ES-I3 (cell line): ENCODE measurements around the gene SLC15A3.

Experiments used
- H3K36me3 ChIP-seq: 2 replicates; pipeline ENCODE4 v1.6.1; 2013; ENCODE audit warnings: mild to moderate bottlenecking, low read length, control low read depth, moderate library complexity; ENCODE audit not compliant: insufficient read depth
- H3K4me1 ChIP-seq: 2 replicates; pipeline ENCODE4 v1.6.1; 2013; ENCODE audit warnings: mild to moderate bottlenecking, control low read depth, low read length; ENCODE audit not compliant: insufficient read depth
- H3K9ac ChIP-seq: 2 replicates; pipeline ENCODE4 v1.6.1; 2013; ENCODE audit warnings: low read depth, mild to moderate bottlenecking, low read length, moderate library complexity
- H3K9me3 ChIP-seq: 2 replicates; pipeline ENCODE4 v1.6.1; 2013; ENCODE audit warnings: mild to moderate bottlenecking, low read length, moderate library complexity; ENCODE audit not compliant: control insufficient read depth, insufficient read depth

Gene SLC15A3

GRCh38 chr11:60945295-60945667 lies 6.7 kb downstream of the SLC15A3 start:
- peaks cover 11% of the 10 kb centered on the region; the same call in 1 of the 2 replicates for H3K4me1 ChIP-seq
- no peaks in the 10 kb centered on the region for H3K36me3 ChIP-seq
- H3K9me3 ChIP-seq: no peaks in the 10 kb centered on the region
- H3K9ac ChIP-seq: no peak overlapping the region

DNA sequence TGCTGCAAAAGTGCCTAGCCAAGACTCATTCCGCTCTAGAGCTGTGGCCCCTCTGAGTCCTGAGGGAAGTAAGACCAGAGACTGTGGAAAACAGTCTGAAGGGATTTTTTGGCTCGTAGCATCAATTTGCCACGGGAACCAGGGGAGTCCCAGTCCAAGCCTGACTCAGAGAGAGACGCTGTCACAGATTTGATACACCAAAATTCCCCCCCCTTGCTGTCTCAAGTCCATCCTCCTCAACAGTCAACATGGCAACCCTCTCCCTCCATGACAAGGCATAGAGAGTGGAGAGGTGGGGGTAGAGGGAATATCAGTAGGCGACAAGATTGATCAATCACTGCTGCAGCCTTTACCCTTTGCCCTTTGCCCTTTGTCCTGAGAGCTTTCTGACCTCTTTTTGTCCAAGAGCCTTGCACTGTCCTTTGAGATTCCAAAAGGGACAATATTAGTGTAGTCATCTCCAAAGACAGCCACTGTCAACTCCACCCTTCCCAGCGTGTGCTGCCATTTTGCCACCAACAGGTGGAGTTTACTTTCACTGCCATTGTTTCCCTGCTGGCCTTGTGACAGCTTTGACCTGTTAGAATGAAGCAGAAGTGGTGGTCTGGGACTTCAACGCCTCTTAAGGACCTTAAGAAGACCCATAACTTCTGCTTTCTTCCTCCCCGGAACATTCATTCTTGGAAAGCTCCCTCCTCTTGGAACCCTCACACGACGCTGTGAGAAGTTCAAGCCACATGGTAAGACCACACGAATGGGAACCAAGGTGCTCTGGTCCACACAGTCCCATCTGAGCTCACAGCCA lies 7.3 kb downstream of the SLC15A3 start:
- no peaks in the 10 kb centered on the region for H3K9me3 ChIP-seq
- H3K9ac ChIP-seq: no peak overlapping the region
- no peaks in the 10 kb centered on the region for H3K36me3 ChIP-seq
- H3K4me1 ChIP-seq: peaks cover 9% of the 10 kb centered on the region; the same call in 1 of the 2 replicates

GRCh38 chr11:60942970-60943565 lies 8.9 kb downstream of the SLC15A3 start:
- Histone ChIP-seq H3K4me1 (peaks cover 7% of the 10 kb centered on the region; the same call in 1 of the 2 replicates), H3K9ac (no peak overlapping the region), H3K9me3 (no peaks in the 10 kb centered on the region), H3K36me3 (no peaks in the 10 kb centered on the region)

GRCh38 chr11:60942219-60942618 lies 9.8 kb downstream of the SLC15A3 start:
- Histone ChIP-seq H3K4me1 (no peaks in the 10 kb centered on the region), H3K9ac (no peak overlapping the region), H3K9me3 (no peaks in the 10 kb centered on the region), H3K36me3 (no peaks in the 10 kb centered on the region)

DNA sequence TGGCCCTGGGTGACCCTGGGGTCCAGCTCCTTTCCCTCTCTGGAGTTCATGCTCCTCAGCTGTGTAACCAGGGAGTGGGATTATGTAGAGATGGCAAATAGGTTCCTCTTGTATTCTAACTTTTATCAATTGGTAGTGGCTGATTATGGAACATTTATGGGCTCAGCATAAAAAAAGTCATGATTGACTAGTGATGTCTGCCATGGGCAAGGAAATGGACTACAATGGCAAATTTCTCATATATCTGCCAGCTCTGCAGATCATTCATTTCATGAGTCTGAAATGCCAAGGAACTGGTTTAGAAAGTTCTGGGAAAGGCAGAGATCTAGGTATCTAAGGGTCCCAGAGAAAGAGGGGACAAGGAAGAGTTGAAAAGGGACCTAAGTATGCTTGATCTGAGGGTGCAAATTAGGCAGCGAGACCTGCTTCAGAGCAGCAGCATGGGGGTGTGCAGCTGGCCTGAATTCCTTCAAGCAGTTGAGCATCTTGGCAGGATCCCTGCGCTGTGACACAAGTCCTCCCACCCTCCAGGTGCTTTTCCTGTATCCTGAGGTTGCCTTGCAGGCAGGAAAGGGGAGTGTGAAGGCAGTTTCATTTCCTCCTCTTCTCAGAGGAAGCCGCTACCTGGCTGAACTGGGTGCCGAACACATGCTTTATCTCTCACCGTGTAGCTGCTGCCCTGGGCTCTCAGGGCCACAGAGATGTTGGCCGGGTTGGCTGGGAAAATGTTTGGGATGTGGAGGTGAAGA lies 10.4 kb downstream of the SLC15A3 start:
- Histone ChIP-seq H3K9ac (no peak overlapping the region), H3K36me3 (no peaks in the 10 kb centered on the region), H3K9me3 (no peaks in the 10 kb centered on the region), H3K4me1 (no peaks in the 10 kb centered on the region)

DNA sequence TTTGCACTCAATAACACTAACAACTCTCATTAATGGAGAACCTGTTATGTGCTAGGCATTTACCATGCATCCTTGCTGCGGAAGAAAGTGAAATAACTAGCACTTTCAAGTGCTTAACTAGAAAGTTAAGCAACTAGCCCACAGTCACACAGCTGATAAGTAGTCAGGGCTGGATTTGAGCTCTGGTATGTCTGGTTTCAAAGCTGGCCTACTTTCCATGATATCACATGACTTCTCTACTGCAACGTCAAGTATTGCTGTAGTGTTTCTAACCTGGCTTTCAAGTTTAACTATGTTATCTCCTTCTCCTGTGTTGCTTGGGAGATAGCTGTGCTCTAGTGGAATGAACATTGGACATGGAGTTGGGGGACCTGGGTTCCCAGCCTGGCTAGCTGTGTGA lies 12.1 kb downstream of the SLC15A3 start:
- no peak overlapping the region for H3K9ac ChIP-seq
- H3K4me1 ChIP-seq: no peaks in the 10 kb centered on the region
- H3K36me3 ChIP-seq: no peaks in the 10 kb centered on the region
- H3K9me3 ChIP-seq: no peaks in the 10 kb centered on the region

GRCh38 chr11:60939301-60939700 lies 12.7 kb downstream of the SLC15A3 start:
- Histone ChIP-seq H3K9me3 (no peaks in the 10 kb centered on the region), H3K4me1 (no peaks in the 10 kb centered on the region), H3K9ac (no peak overlapping the region), H3K36me3 (no peaks in the 10 kb centered on the region)

DNA sequence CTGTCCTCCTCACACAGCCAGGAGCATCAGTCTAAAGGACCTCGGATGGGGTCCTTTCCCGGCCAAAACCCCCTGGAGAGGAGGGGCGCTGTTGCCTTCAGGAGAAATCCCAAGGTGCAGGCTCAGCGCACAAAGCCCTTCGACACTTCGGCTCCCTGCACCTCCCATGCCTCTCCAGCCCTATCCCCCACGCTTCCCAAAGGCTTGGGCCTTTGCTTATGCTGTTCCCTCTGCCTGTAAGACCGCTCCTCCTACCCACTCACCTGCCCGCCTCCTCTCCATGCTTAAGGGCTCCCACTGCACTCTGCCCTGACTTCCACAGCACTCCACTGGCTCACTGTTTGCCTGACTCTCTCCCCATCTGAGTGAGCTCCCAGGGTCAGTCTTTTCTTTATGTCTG lies 13.5 kb downstream of the SLC15A3 start:
- Histone ChIP-seq H3K9ac (no peak overlapping the region), H3K4me1 (no peaks in the 10 kb centered on the region), H3K36me3 (no peaks in the 10 kb centered on the region), H3K9me3 (no peaks in the 10 kb centered on the region)

DNA sequence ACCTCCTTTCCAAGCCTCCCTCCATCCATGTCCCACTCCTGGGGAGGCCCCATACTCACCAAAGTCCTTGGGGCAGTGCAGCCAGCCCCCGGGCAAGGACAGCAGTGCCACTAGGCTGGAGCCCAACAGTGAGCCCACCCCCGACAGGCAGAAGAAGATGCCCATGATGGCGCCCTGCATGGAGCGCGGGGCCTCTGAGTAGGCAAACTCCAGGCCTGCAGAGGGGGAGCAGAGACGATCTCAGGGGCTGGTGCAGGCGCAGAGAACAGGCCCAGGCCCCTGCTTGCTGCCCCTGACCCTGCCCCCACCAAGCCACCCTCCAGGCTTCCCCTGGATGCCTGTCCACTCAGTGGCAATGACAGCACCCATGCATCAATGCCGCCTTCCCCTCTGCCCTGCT lies 14.2 kb downstream of the SLC15A3 start:
- Histone ChIP-seq H3K36me3 (no peaks in the 10 kb centered on the region), H3K9me3 (no peaks in the 10 kb centered on the region), H3K9ac (no peak overlapping the region), H3K4me1 (peaks cover under 1% of the 10 kb centered on the region)

GRCh38 chr11:60937144-60937527 lies 14.8 kb downstream of the SLC15A3 start:
- H3K4me1 ChIP-seq: peaks cover 6% of the 10 kb centered on the region
- no peaks in the 10 kb centered on the region for H3K9me3 ChIP-seq
- H3K9ac ChIP-seq: no peak overlapping the region
- no peaks in the 10 kb centered on the region for H3K36me3 ChIP-seq

DNA sequence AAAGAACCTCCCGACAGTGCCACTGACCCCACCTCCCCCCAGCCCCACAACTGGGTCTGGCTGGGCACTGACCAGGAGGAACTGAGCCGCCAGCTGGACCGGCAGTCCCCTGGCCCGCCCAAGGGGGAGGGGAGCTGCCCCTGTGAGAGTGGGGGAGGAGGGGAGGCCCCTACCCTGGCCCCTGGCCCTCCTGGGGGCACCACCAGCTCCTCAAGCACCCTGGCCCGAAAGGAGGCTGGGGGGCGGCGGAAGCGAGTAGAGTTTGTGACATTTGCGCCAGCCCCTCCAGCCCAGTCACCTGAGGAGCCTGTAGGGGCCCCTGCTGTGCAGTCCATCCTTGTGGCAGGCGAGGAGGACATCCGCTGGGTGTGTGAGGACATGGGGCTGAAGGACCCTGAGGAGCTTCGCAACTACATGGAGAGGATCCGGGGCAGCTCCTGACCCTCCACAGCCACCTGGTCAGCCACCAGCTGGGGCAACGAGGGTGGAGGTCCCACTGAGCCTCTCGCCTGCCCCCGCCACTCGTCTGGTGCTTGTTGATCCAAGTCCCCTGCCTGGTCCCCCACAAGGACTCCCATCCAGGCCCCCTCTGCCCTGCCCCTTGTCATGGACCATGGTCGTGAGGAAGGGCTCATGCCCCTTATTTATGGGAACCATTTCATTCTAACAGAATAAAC lies 15.4 kb downstream of the SLC15A3 start:
- H3K9ac ChIP-seq: no peak overlapping the region
- H3K4me1 ChIP-seq: peaks cover 10% of the 10 kb centered on the region
- no peaks in the 10 kb centered on the region for H3K36me3 ChIP-seq
- no peaks in the 10 kb centered on the region for H3K9me3 ChIP-seq

DNA sequence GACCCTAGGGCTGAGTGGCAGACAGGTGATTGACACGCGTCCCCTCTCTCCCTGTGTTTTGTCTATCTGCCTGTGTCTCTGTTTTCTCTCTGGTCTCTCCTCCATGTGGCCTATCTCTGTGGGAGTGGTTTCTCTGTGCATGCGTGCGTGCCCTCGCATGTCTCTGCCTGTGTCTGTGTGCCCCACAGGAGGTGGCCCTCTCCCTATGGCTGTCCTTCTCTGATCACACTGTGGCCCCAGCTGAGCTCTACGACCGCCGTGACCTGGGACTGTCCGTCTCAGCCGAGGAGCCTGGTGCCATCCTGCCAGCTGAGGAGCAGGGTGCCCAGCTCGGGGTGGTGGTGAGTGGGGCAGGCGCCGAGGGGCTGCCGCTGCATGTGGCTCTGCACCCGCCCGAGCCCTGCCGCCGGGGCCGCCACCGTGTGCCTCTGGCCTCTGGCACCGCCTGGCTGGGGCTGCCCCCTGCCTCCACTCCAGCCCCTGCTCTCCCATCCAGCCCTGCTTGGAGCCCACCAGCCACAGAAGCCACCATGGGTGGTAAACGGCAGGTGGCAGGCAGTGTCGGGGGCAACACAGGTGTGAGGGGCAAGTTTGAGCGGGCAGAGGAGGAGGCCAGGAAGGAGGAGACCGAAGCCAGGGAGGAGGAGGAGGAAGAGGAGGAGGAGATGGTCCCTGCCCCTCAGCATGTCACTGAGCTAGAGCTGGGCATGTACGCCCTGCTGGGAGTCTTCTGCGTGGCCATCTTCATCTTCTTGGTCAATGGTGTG lies 16.1 kb downstream of the SLC15A3 start:
- no peaks in the 10 kb centered on the region for H3K9me3 ChIP-seq
- 0 out of 2 replicates have a peak, but pooled peaks cover 1% of the 10 kb centered on the region for H3K36me3 ChIP-seq
- H3K4me1 ChIP-seq: peaks cover 10% of the 10 kb centered on the region
- no peak overlapping the region for H3K9ac ChIP-seq

GRCh38 chr11:60934790-60935605 lies 17.0 kb downstream of the SLC15A3 start:
- 0 out of 2 replicates have a peak, but pooled peaks cover 5% of the 10 kb centered on the region for H3K36me3 ChIP-seq

More at GRCh38 chr11:60934790-60935605, 17.0 kb downstream of the SLC15A3 start:
- no peak overlapping the region for H3K9ac ChIP-seq
- no peaks in the 10 kb centered on the region for H3K9me3 ChIP-seq
- H3K4me1 ChIP-seq: peaks cover 10% of the 10 kb centered on the region
